NT2/D1 (cell line): ENCODE results near the gene PRKAG2.

Experiments used
- SUZ12 ChIP-seq: IDR thresholded peaks from 2 replicates; pipeline ENCODE4 v1.6.1; 2011; ENCODE audit not compliant: insufficient read length, insufficient read depth; ENCODE audit errors: extremely low read depth
- ZNF274 ChIP-seq: IDR thresholded peaks from 2 replicates; pipeline ENCODE4 v1.6.1; 2011; ENCODE audit warnings: mild to moderate bottlenecking, low read depth, low read length

DNA sequence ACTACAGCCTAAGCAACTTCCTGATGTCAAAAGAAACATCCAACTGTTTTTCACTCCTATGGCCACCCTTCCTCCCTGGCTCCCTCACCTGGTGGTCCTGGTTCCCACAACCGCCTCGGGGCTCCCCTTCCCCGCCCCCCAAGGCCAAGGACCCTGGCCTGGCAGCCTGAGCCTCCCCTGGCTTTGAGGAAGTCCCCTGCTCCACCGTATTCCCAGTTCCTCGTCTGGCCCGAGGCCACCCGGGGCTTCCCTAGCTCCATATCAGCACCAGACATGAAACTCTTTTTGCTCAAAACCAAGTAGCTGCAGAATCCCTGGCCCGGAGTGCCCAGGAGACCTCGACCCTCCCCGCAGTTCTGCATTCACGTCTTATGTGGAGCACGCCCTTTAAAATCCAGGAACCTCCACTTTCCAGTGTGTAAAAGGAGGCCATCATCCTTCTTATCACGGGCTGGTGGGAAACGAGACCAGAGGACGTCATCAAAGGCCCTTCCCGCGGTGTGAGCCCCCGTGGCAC lies 82.9 kb downstream of the PRKAG2 start:
- TF ChIP-seq ZNF274 (no peak), SUZ12 (no peak)
